Measurements from ENCODE around the gene AGAP3.

The AGAP3 gene

DNA sequence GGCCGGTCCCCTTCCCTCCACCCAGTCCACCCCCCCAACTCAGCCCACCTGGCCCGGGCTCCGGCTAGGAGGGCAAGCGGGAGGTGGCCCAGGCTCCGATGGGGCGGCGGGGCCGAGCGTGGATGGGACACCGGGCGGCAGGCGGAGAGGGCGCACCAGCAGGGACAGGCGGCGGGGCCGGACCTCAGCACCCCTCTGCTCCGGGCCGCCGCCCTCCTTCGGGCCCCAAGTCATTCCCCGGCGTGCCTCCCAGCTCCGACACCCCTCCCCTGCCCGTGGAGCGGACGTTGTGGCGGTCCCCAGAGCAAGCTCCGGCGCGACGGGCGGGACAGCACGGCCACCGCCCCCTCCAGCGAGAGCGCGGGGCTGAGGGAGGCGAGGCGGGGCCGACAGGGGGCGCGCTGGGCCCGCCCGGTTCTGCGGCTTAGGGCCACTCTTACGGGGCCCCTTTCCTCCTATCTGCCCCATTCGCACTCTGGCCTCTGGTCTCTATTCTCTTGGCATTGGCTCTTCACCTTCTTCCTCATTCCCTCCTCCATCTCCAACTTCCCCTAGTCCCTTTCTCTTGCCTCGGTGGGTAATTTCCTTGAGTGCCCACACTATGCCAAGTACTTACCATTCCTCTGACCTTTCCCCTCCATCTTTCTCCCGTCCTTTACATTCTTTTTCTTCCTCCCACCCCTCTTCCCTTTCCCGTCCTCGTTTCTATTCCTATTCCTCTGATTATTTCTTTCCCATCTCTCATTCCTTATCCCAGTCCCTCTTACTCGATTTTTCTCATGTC, 81.9 kb downstream of the AGAP3 start:
- TF ChIP-seq ZNF274 (IDR thresholded peaks at IDR 0.05; ENCODE audit: low read depth, low read length) (no peak), SUZ12 (IDR thresholded peaks at IDR 0.05; ENCODE audit: extremely low read depth, insufficient read depth, insufficient read length) (no peak), YY1 (IDR thresholded peaks at IDR 0.05; ENCODE audit: insufficient read depth, insufficient read length) (no peak)
- peaks cover 76% of the 10 kb centered on the region for H3K27me3 ChIP-seq (ENCODE audit: insufficient read depth, insufficient read length)
- H3K9me3 ChIP-seq (ENCODE audit: insufficient read depth, low read length) = peaks cover 15% of the 10 kb centered on the region; the same call in 1 of the 2 replicates
- DNase-seq (ENCODE audit: low read depth, low spot score) = peak; percentile 23
- no peaks in the 10 kb centered on the region for H3K4me1 ChIP-seq (ENCODE audit: insufficient read depth, insufficient read length)
- no peaks in the 10 kb centered on the region for H3K36me3 ChIP-seq (ENCODE audit: insufficient read depth, insufficient read length, low read length)
- H3K9ac ChIP-seq (ENCODE audit: insufficient read length, low read depth) = peak overlapping the region; percentile 64
- H3K4me3 ChIP-seq (ENCODE audit: insufficient read length, low read depth) = peak overlapping the region; percentile 30

DNA sequence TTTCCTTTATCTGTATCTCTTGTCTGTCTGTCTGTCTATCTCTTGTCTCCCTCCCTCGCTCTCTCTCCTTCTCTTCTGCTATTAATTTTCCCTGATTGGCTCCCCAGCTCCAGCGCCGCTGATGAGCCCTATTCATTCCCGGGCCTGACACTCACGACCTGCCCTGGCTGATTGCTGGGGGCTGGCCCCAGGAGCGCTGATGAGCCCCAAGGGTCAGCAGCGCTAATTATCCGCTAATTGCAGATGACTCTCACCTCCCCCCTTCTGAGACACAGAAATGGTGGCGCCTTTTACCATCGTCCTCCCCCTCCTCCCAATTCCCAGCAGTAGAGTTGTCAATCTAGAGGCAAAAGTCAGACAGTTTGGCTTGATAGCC, 82.5 kb downstream of the AGAP3 start:
- H3K4me3 ChIP-seq (ENCODE audit: insufficient read length, low read depth) = no peak overlapping the region

DNA sequence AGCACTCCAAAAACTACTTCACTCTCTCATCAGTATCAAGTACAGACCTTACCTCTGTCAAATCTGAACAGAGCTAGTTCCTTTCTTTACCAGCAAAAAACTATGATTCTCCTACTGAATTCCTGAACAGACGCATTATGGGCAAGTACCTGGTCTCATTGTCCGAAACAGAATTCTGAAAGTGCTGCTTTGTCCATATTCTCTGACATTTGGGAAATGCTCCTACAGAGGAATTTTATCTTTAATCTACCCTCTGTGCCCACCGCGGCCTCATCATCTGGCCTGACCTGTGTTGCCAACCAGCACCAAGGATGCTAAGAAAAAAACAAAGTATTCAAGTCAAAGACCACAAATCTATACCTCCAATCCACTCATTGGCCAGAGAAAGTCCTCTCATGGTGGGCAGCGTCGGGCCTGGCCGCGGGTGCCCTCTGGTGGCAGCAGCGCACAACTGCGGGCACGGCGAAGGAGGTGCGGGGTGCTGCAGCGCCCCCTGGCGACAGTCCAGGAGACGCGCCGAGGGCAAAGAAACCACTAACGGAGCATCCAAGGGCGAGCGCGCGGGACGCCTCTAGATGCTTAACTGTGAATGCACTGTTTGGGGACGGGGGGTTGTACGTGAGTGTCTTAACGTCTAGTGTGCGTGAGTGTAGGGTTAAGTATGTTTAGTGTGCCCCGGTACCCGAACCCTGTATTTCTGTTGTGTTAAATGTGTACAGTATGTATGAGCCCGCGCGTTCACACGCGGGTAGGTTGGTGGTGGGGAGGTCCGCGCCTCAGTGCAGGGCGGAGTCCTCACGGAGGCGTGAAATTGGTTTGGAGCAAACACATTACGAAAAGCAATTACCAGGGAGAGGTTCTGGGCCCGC, 86.2 kb downstream of the AGAP3 start:
- Histone ChIP-seq H3K27me3 (ENCODE audit: insufficient read depth, insufficient read length) (peaks cover 35% of the 10 kb centered on the region), H3K4me3 (ENCODE audit: insufficient read length, low read depth) (no peak overlapping the region)

More for the DNA sequence above, 82.5 kb downstream of the AGAP3 start:
- Histone ChIP-seq H3K27me3 (ENCODE audit: insufficient read depth, insufficient read length) (peaks cover 72% of the 10 kb centered on the region), H3K9ac (ENCODE audit: insufficient read length, low read depth) (no peak overlapping the region), H3K36me3 (ENCODE audit: insufficient read depth, insufficient read length, low read length) (no peaks in the 10 kb centered on the region), H3K9me3 (ENCODE audit: insufficient read depth, low read length) (peaks cover 20% of the 10 kb centered on the region; the same call in 1 of the 2 replicates), H3K4me1 (ENCODE audit: insufficient read depth, insufficient read length) (no peaks in the 10 kb centered on the region)
- TF ChIP-seq ZNF274 (IDR thresholded peaks at IDR 0.05; ENCODE audit: low read depth, low read length) = no peak
- DNase-seq (ENCODE audit: low read depth, low spot score) = no peak

DNA sequence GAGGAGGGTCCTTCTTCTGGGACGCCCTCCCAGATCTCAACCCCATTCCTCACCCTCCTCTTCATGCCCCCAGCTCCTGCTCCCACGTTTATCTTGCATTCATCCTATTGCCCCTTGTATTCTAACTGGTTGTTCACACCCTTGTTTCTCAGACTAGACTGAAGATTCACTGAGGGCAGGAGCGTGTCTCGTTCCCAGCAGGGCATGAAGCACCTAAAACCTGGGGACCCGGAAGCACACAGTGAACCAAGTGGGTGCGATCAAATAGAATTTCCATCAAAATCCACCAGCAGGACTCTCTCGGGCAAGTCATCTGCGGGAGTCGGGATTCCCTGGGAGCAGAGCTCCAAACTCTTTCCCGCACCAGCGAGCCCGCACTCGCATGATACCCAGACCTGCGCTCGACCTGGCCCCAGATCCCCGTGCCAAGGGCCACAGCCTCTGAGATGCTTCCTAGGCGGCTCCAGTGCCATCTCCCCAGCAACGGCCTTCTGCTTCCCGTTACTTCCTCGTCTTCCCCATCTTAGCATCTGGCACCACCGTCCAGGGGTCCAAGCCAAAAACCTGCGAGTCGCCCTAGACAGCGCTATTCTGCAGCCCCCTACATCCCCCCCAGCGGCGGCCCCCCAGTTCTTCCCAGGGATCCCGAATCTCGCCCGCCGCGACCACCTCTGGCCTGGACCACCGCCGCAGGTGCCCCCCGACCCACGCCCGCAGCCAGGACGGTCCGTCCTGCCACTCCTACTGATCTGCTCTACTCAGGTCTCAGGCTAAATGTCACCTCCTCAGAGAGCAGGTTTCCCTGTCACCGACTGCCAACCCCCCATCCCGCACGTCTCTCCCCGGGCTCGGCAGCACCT, 87.3 kb downstream of the AGAP3 start:
- Histone ChIP-seq H3K4me3 (ENCODE audit: insufficient read length, low read depth) (no peak overlapping the region), H3K36me3 (ENCODE audit: insufficient read depth, insufficient read length, low read length) (no peaks in the 10 kb centered on the region), H3K27me3 (ENCODE audit: insufficient read depth, insufficient read length) (peaks cover 24% of the 10 kb centered on the region), H3K4me1 (ENCODE audit: insufficient read depth, insufficient read length) (peaks cover 4% of the 10 kb centered on the region), H3K9ac (ENCODE audit: insufficient read length, low read depth) (no peak overlapping the region), H3K9me3 (ENCODE audit: insufficient read depth, low read length) (peaks cover 36% of the 10 kb centered on the region; the same call in 1 of the 2 replicates)
- no peak for DNase-seq (ENCODE audit: low read depth, low spot score)
- TF ChIP-seq ZNF274 (IDR thresholded peaks at IDR 0.05; ENCODE audit: low read depth, low read length) (no peak), SUZ12 (IDR thresholded peaks at IDR 0.05; ENCODE audit: extremely low read depth, insufficient read depth, insufficient read length) (no peak), YY1 (IDR thresholded peaks at IDR 0.05; ENCODE audit: insufficient read depth, insufficient read length) (no peak)

More for the DNA sequence above, 86.2 kb downstream of the AGAP3 start:
- Histone ChIP-seq H3K9ac (ENCODE audit: insufficient read length, low read depth) (no peak overlapping the region), H3K4me1 (ENCODE audit: insufficient read depth, insufficient read length) (peaks cover 2% of the 10 kb centered on the region), H3K9me3 (ENCODE audit: insufficient read depth, low read length) (peaks cover 36% of the 10 kb centered on the region; the same call in 1 of the 2 replicates), H3K36me3 (ENCODE audit: insufficient read depth, insufficient read length, low read length) (no peaks in the 10 kb centered on the region)
- TF ChIP-seq SUZ12 (IDR thresholded peaks at IDR 0.05; ENCODE audit: extremely low read depth, insufficient read depth, insufficient read length) (no peak), YY1 (IDR thresholded peaks at IDR 0.05; ENCODE audit: insufficient read depth, insufficient read length) (no peak), ZNF274 (IDR thresholded peaks at IDR 0.05; ENCODE audit: low read depth, low read length) (no peak)
- peak; percentile 57 for DNase-seq (ENCODE audit: low read depth, low spot score)

DNA sequence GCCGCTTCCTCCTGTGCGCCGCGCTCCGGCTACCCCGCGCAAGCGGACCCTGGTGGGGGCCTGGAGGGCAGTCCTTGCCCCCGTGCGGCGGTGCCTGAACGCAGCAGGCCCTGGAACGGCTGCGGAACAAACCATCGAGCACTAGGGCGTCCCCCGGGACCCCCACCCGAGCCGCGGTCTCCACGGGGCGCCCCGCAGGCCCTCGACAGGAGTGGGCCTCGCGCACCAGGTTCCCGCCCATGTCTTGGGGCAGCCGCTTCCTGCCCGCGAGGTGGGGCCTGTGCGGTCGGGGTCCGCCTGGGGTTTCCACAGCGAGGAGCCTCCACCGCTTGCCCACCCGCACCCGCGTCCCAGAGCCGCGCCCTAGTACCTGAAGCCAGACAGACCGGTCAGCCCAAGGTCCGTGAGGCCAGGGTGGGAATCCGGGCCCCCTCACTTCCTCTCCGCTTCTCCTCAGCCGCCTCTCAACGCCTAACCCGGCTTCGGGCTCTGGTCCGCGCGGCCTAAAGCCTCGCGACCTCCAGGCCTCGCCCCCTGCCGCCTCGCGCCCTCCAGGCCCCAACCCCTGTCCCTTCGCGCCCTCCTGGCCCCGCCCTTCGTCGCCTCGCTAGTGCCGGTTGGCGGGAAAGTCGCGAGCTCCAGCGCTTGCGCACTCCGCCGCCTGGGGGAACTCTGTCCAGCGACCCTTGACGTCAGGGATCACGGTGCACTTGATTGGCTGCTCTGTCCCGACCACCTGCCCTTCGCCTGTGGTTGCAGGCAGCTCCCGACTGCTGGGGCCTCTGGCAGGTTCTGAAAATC, 88.2 kb downstream of the AGAP3 start:
- Histone ChIP-seq H3K9me3 (ENCODE audit: insufficient read depth, low read length) (peaks cover 36% of the 10 kb centered on the region; the same call in 1 of the 2 replicates), H3K36me3 (ENCODE audit: insufficient read depth, insufficient read length, low read length) (no peaks in the 10 kb centered on the region), H3K9ac (ENCODE audit: insufficient read length, low read depth) (no peak overlapping the region), H3K4me1 (ENCODE audit: insufficient read depth, insufficient read length) (peaks cover 4% of the 10 kb centered on the region), H3K27me3 (ENCODE audit: insufficient read depth, insufficient read length) (peaks cover 19% of the 10 kb centered on the region), H3K4me3 (ENCODE audit: insufficient read length, low read depth) (no peak overlapping the region)
- no peak for DNase-seq (ENCODE audit: low read depth, low spot score)
- TF ChIP-seq SUZ12 (IDR thresholded peaks at IDR 0.05; ENCODE audit: extremely low read depth, insufficient read depth, insufficient read length) = no peak
- no peak for TF ChIP-seq ZNF274 (IDR thresholded peaks at IDR 0.05; ENCODE audit: low read depth, low read length)
- TF ChIP-seq YY1 (IDR thresholded peaks at IDR 0.05; ENCODE audit: insufficient read depth, insufficient read length) = no peak

DNA sequence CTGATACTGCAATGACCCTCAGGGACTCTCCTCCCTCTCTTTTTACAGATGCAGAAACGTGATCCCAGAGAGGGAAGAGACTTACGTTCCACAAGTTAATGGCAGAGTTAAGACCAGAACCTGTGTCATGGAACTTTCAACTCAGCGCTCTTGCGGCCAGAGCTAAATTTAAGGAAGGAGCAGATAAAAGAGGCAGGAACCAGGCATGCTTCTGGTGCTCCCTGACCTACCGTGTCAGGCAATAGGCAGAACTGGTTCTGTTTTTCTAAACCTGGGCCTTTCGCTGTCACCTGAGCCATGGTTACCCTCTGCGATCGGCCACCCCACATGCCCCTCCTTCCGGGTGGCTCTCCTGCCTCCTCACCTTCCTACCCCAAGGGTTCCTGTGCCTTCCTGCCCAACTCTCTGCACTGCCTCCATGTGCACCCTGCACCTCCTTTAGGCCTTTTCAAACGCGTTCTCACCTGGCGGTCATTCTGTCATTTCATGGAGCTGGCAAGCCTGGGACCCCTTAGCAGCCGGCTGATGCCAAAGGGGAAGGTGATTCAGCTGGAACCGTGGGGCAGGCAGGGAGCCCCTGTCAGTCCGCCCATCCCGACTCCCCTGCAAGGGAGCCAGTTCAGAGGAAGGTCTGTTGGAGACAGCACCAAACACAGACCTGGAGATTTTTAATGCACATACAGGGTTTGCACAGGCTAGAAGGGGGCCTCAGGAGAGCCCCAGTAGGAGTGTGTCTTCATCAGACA, 88.9 kb downstream of the AGAP3 start:
- no peak overlapping the region for H3K9ac ChIP-seq (ENCODE audit: insufficient read length, low read depth)
- peaks cover 36% of the 10 kb centered on the region; the same call in 1 of the 2 replicates for H3K9me3 ChIP-seq (ENCODE audit: insufficient read depth, low read length)
- H3K36me3 ChIP-seq (ENCODE audit: insufficient read depth, insufficient read length, low read length) = no peaks in the 10 kb centered on the region
- H3K27me3 ChIP-seq (ENCODE audit: insufficient read depth, insufficient read length) = peaks cover 12% of the 10 kb centered on the region
- H3K4me3 ChIP-seq (ENCODE audit: insufficient read length, low read depth) = no peak overlapping the region
- TF ChIP-seq SUZ12 (IDR thresholded peaks at IDR 0.05; ENCODE audit: extremely low read depth, insufficient read depth, insufficient read length) (no peak), ZNF274 (IDR thresholded peaks at IDR 0.05; ENCODE audit: low read depth, low read length) (no peak), YY1 (IDR thresholded peaks at IDR 0.05; ENCODE audit: insufficient read depth, insufficient read length) (no peak)
- peaks cover 4% of the 10 kb centered on the region for H3K4me1 ChIP-seq (ENCODE audit: insufficient read depth, insufficient read length)
- DNase-seq (ENCODE audit: low read depth, low spot score) = no peak
